K562 (cell line): ENCODE data around the gene MRTFB. TPM values are rescaled to one million over a fixed set of nuclear protein-coding genes. Genes with fewer than 3 reads are reported as not detected.

Source experiments
- ATAC-seq: fragments of 200-7000 bp; cut with Tn5 transposase; 3 replicates; pipeline ENCODE4 v1.9.1; 2020; ENCODE audit warnings: moderate library complexity
- BruUV-seq: library from RNA; stranded (reverse); fragments of 400-500 nt; replicated peaks from 2 replicates; lab custom pipeline; 2021; lab: Mats Ljungman, UMichigan
- CTCF ChIA-PET: fragments of 300-600 bp; formaldehyde crosslinking; extraction: SDS; loops from one replicate; lab custom pipeline; 2021; ENCODE audit warnings: low intra/inter-chr PET ratio; lab: Yijun Ruan, JAX
- POLR2A ChIA-PET: fragments of 300-600, 350-650 bp; sonication (Branson Sonifier 250); formaldehyde crosslinking; extraction: SDS; loops from one replicate; lab custom pipeline; 2021; ENCODE audit warnings: antibody characterized with exemption, inconsistent platforms; lab: Yijun Ruan, JAX
- DNase-seq, 4 experiments: peaks; one replicate each; pipeline versions ENCODE4 v3.0.0 to v3.0.0-alpha.2; 2011 to 2018; ENCODE audit warnings: low spot score in 3 of 4, mixed read lengths in 3 of 4; ENCODE audit errors: extremely low read depth in 1 of 4
- FAIRE-seq: peaks from 2 replicates; lab custom pipeline; 2011; peaks lifted over from hg19 to GRCh38; lab: Jason Lieb, UNC
- H2AFZ ChIP-seq: 2 replicates; pipeline ENCODE4 v1.6.0; 2011; ENCODE audit warnings: low read depth, low read length, control low read depth, inconsistent platforms
- H3K27ac ChIP-seq: fragments of 200-600 bp; 3 replicates; pipeline ENCODE4 v1.8.0; 2011; ENCODE audit warnings: low read depth, mild to moderate bottlenecking, control low read depth, inconsistent platforms, low read length, moderate library complexity, mixed read lengths; ENCODE audit errors: extremely low read depth
- H3K27me3 ChIP-seq, 2 experiments: fragments of 300-600 bp in 1 of 2; 2 replicates in 1 of 2; 3 replicates in 1 of 2; pipeline versions ENCODE4 v1.6.0 to v1.8.0; 2011; ENCODE audit warnings: inconsistent platforms in 2 of 2, low read length in 2 of 2, mild to moderate bottlenecking in 1 of 2, mixed read lengths in 1 of 2, moderate library complexity in 1 of 2; ENCODE audit not compliant: control insufficient read depth in 2 of 2, insufficient read depth in 2 of 2
- H3K36me3 ChIP-seq: fragments of 300-600 bp; 3 replicates; pipeline ENCODE4 v1.8.0; 2011; ENCODE audit warnings: mild to moderate bottlenecking, low read length, inconsistent platforms; ENCODE audit not compliant: control insufficient read depth, insufficient read depth
- H3K4me1 ChIP-seq, 2 experiments: fragments of 200-600 bp in 1 of 2; replicated peaks in 1 of 2; 2 replicates in 1 of 2; 3 replicates in 1 of 2; pipeline versions ENCODE4 v1.5.1 to v1.8.0; 2011; ENCODE audit warnings: inconsistent platforms in 2 of 2, low read length in 2 of 2, mild to moderate bottlenecking in 1 of 2, mixed read lengths in 1 of 2, moderate library complexity in 1 of 2; ENCODE audit not compliant: control insufficient read depth in 2 of 2, insufficient read depth in 2 of 2
- H3K4me2 ChIP-seq: 2 replicates; pipeline ENCODE4 v1.6.1; 2011; ENCODE audit warnings: low read length, control low read depth, inconsistent platforms, mixed read lengths; ENCODE audit not compliant: insufficient read depth
- H3K4me3 ChIP-seq: fragments of 200-600 bp; sonication (generic), shearing (Covaris generic); 2 replicates; pipeline ENCODE4 v1.5.1; 2016; ENCODE audit warnings: control low read depth, inconsistent platforms
- H3K79me2 ChIP-seq: fragments of 200-600 bp; 3 replicates; pipeline ENCODE4 v1.8.0; 2011; ENCODE audit warnings: low read length, inconsistent platforms; ENCODE audit not compliant: control insufficient read depth, insufficient read depth
- H3K9ac ChIP-seq, 2 experiments: 2 replicates each; pipeline versions ENCODE4 v1.6.0 to v1.6.1; 2011; ENCODE audit warnings: low read depth in 2 of 2, low read length in 2 of 2, control low read depth in 1 of 2, inconsistent platforms in 1 of 2, mild to moderate bottlenecking in 1 of 2, mixed read lengths in 1 of 2; ENCODE audit not compliant: insufficient read depth in 1 of 2
- H3K9me1 ChIP-seq: one replicate; pipeline ENCODE4 v1.6.0; 2011; ENCODE audit warnings: inconsistent platforms, mild to moderate bottlenecking, low read length, moderate library complexity; ENCODE audit not compliant: control insufficient read depth, insufficient read depth
- H3K9me3 ChIP-seq: replicated peaks from 2 replicates; pipeline ENCODE4 v1.5.1; 2011; ENCODE audit warnings: low read depth, low read length, inconsistent platforms; ENCODE audit not compliant: control insufficient read depth, insufficient read depth
- H4K20me1 ChIP-seq: replicated peaks from 2 replicates; pipeline ENCODE4 v1.6.1; 2011; ENCODE audit warnings: low read length, inconsistent platforms, mixed read lengths; ENCODE audit not compliant: control insufficient read depth, insufficient read depth
- ARHGAP35 ChIP-seq: fragments of 450-650 bp; IDR thresholded peaks from 2 replicates; pipeline ENCODE4 v1.6.1; 2018; ENCODE audit not compliant: partially characterized antibody
- CBFA2T3 ChIP-seq: fragments of 450-650 bp; IDR thresholded peaks from 2 replicates; pipeline ENCODE4 v1.6.1; 2017
- CREM ChIP-seq: IDR thresholded peaks from 2 replicates; pipeline ENCODE4 v1.6.1; 2014; ENCODE audit warnings: antibody characterized with exemption, low read depth
- FOXP1 ChIP-seq: sonication (generic); formaldehyde crosslinking; IDR thresholded peaks from 2 replicates; pipeline ENCODE4 v1.8.0; 2022; ENCODE audit warnings: mild to moderate bottlenecking, missing genetic modification reagents
- HDGF ChIP-seq: fragments of 450-650 bp; IDR thresholded peaks from 2 replicates; pipeline ENCODE4 v1.6.1; 2016
- HINFP ChIP-seq: fragments of 450-650 bp; conservative IDR thresholded peaks from 2 replicates; pipeline ENCODE4 v1.6.1; 2016; ENCODE audit warnings: missing genetic modification characterization, low read depth, mild to moderate bottlenecking, control low read depth, missing compliant biosample characterization
- HNRNPL ChIP-seq: fragments of 200-400 bp; formaldehyde crosslinking; IDR thresholded peaks from 2 replicates; pipeline ENCODE4 v1.6.1; 2017; ENCODE audit warnings: low read depth, mild to moderate bottlenecking, low read length
- IRF2 ChIP-seq: sonication (generic); formaldehyde crosslinking; IDR thresholded peaks from 2 replicates; pipeline ENCODE4 v1.8.1; 2022; ENCODE audit warnings: mild to moderate bottlenecking, missing genetic modification reagents
- NBN ChIP-seq: fragments of 450-650 bp; IDR thresholded peaks from 2 replicates; pipeline ENCODE4 v1.6.1; 2016; ENCODE audit warnings: low read depth, mild to moderate bottlenecking
- POLR2G ChIP-seq: fragments of 200-400 bp; formaldehyde crosslinking; IDR thresholded peaks from 2 replicates; pipeline ENCODE4 v1.6.1; 2017; ENCODE audit warnings: low read depth, mild to moderate bottlenecking, antibody characterized with exemption, low read length, moderate library complexity
- STAG1 ChIP-seq: sonication (generic); formaldehyde crosslinking; IDR thresholded peaks from 2 replicates; pipeline ENCODE4 v1.5.0; 2020; ENCODE audit warnings: missing genetic modification reagents, borderline replicate concordance
- STAT6 ChIP-seq: sonication (generic); formaldehyde crosslinking; IDR thresholded peaks from 2 replicates; pipeline ENCODE4 v1.8.1; 2023; ENCODE audit warnings: mild to moderate bottlenecking, missing genetic modification reagents
- U2AF2 ChIP-seq: fragments of 200-400 bp; formaldehyde crosslinking; optimal IDR thresholded peaks from 2 replicates; pipeline ENCODE3; 2017; ENCODE audit warnings: low read depth, mild to moderate bottlenecking, low read length
- ZKSCAN1 ChIP-seq: fragments of 150-350 bp; IDR thresholded peaks from 2 replicates; pipeline ENCODE4 v1.6.1; 2016; ENCODE audit warnings: low read depth, low read length
- ZNF232 ChIP-seq: sonication (generic); formaldehyde crosslinking; IDR thresholded peaks from 2 replicates; pipeline ENCODE4 v1.8.0; 2022; ENCODE audit warnings: mild to moderate bottlenecking, missing genetic modification reagents
- ZNF696 ChIP-seq: fragments of 250-450 bp; sonication (Bioruptor Pico); conservative IDR thresholded peaks from 2 replicates; pipeline ENCODE4 v1.4.0; 2020; ENCODE audit warnings: mild to moderate bottlenecking, moderate library complexity
- WGBS: fragments of 100-300 bp; shearing (Covaris generic); methylation state at CpG from one replicate; pipeline ENCODE4 v1.1.6; 2016; ENCODE audit warnings: low coverage, mixed read lengths; ENCODE audit not compliant: insufficient coverage; ENCODE audit errors: missing lambda C conversion rate; 5-methylcytosine and 5-hydroxymethylcytosine counted together
- in situ Hi-C: fragments of 300-500 bp; cut with MboI; formaldehyde crosslinking; loops from 4 replicates; pipeline ENCODE4 v1.15.0; 2018; ENCODE audit warnings: inconsistent platforms, mixed read lengths
- intact Hi-C: fragments of 100-400 bp; cut with micrococcal nuclease; formaldehyde crosslinking; loops from 2 replicates; pipeline ENCODE4 v1.14.2; 2022
- polyA plus RNA-seq, 8 experiments: library from polyadenylated mRNA; depleted of rRNA in 4 of 8; stranded (reverse) in 5 of 8; unstranded in 3 of 8; fragments of >200 nt; fragmentation: Nextera tagmentation in 2 of 8; fragmentation: Illumina TruSeq in 1 of 8; extraction: Ambion mirVana in 2 of 8; extraction: Trizol in 1 of 8; gene quantifications; 2 replicates each; pipeline versions ENCODE4 v1.2.1 to v1.2.3, GENCODE V29; 2011 to 2014; ENCODE audit warnings: inconsistent platforms in 1 of 8, missing spikeins in 1 of 8
- total RNA-seq, 7 experiments: library from RNA; depleted of rRNA in 6 of 7; stranded (reverse); fragments of >200 nt in 6 of 7; fragmentation: Illumina TruSeq in 2 of 7; extraction: Trizol in 2 of 7; gene quantifications; 2 replicates each; pipeline versions ENCODE4 v1.2.1 to v1.2.3, GENCODE V29; 2011 to 2021; ENCODE audit warnings: low replicate concordance in 1 of 7
- TF ChIP-seq, protein P1 (sequence below): fragments of 250-450 bp; sonication (Bioruptor Pico); IDR thresholded peaks from 2 replicates; pipeline ENCODE4 v1.9.0; 2021; ENCODE audit warnings: mild to moderate bottlenecking, inconsistent platforms
- TF ChIP-seq, protein P2 (sequence below): sonication (generic); formaldehyde crosslinking; IDR thresholded peaks from 2 replicates; pipeline ENCODE4 v1.8.0; 2022; ENCODE audit warnings: mild to moderate bottlenecking, low read depth, missing genetic modification reagents

MRTFB gene
- total and polyA plus RNA-seq, 9 of the 15 experiments (the other 6 are each of a cell fraction or from before 2014, with no cell fraction given) = 2.2 to 12.7 (median 7.0) TPM

DNA sequence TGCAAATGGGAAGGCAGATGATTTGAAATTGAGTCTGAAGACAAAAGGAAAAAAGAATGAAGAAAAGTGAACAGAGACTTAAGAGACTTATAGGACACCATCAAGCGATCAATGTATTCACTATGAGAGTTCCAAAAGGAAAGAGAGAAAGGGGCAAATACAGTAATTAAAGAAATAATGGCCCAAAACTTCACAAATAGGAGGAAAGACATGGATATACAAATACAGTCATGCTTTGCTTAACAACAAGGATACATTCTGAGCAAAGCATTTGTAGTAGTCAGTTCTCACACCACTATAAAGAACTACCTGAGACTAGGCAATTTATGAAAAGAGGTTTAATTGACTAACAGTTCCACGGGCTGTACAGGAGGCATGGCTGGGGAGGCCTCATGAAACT lies 152.5 kb downstream of the MRTFB start:
- 100% methylated on average over 2 of the region's 2 CpGs for WGBS
- BruUV-seq = no TSS peak
- Histone ChIP-seq H4K20me1 (no peaks in the 10 kb centered on the region), H3K4me1 (no peaks in the 10 kb centered on the region), H3K27me3 (no peaks in the 10 kb centered on the region; a peak in 1 of 5 replicates), H3K27ac (no peak overlapping the region), H3K79me2 (no peaks in the 10 kb centered on the region), H3K9me1 (no peaks in the 10 kb centered on the region), H3K36me3 (peaks cover 12% of the 10 kb centered on the region; the same call in 2 of the 3 replicates), H3K9ac (no peak overlapping the region), H2AFZ (no peak overlapping the region), H3K9me3 (no peaks in the 10 kb centered on the region), H3K4me3 (no peak overlapping the region), H3K4me2 (no peak overlapping the region)
- FAIRE-seq (no peak), DNase-seq (no peak), ATAC-seq (no peak)
- in situ Hi-C loops = no loop called here
- intact Hi-C loops = no loop called here
- CTCF ChIA-PET = no interaction called here
- POLR2A ChIA-PET = no interaction called here
- TF ChIP-seq NBN (no peak), STAG1 (CRISPR knock-in tag) (no peak), HINFP (tag) (no peak), ARHGAP35 (no peak), FOXP1 (CRISPR knock-in tag) (no peak), ZNF232 (CRISPR knock-in tag) (no peak), ZKSCAN1 (no peak), CBFA2T3 (no peak), STAT6 (no peak), HDGF (no peak), HNRNPL (no peak), ZNF696 (CRISPR knock-in tag) (no peak), IRF2 (CRISPR knock-in tag) (no peak), POLR2G (no peak), CREM (no peak), U2AF2 (no peak)
- TF ChIP-seq, protein P1, sequence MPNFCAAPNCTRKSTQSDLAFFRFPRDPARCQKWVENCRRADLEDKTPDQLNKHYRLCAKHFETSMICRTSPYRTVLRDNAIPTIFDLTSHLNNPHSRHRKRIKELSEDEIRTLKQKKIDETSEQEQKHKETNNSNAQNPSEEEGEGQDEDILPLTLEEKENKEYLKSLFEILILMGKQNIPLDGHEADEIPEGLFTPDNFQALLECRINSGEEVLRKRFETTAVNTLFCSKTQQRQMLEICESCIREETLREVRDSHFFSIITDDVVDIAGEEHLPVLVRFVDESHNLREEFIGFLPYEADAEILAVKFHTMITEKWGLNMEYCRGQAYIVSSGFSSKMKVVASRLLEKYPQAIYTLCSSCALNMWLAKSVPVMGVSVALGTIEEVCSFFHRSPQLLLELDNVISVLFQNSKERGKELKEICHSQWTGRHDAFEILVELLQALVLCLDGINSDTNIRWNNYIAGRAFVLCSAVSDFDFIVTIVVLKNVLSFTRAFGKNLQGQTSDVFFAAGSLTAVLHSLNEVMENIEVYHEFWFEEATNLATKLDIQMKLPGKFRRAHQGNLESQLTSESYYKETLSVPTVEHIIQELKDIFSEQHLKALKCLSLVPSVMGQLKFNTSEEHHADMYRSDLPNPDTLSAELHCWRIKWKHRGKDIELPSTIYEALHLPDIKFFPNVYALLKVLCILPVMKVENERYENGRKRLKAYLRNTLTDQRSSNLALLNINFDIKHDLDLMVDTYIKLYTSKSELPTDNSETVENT (CRISPR knock-in tag) = no peak
- TF ChIP-seq, protein P2, sequence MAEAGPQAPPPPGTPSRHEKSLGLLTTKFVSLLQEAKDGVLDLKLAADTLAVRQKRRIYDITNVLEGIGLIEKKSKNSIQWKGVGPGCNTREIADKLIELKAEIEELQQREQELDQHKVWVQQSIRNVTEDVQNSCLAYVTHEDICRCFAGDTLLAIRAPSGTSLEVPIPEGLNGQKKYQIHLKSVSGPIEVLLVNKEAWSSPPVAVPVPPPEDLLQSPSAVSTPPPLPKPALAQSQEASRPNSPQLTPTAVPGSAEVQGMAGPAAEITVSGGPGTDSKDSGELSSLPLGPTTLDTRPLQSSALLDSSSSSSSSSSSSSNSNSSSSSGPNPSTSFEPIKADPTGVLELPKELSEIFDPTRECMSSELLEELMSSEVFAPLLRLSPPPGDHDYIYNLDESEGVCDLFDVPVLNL (CRISPR knock-in tag) = no peak
